SU-DHL-6 (cell line): ENCODE data around the gene CLCN7.

Experiments
- H2AFZ ChIP-seq: fragments of 200-600 bp; sonication (generic); 2 replicates; pipeline ENCODE4 v1.6.1; 2014; ENCODE audit warnings: low read depth, mild to moderate bottlenecking, moderate library complexity, mixed read lengths, antibody characterized with exemption, low read length; ENCODE audit not compliant: severe bottlenecking
- H3F3A ChIP-seq: fragments of 200-600 bp; shearing (Covaris generic); 2 replicates; pipeline ENCODE4 v1.6.0; 2016; ENCODE audit warnings: antibody characterized with exemption, mild to moderate bottlenecking; ENCODE audit not compliant: insufficient read depth
- H3K27ac ChIP-seq: fragments of 200-600 bp; sonication (generic); 2 replicates; pipeline ENCODE4 v1.5.1; 2016; ENCODE audit warnings: low read depth, mild to moderate bottlenecking, low read length, moderate library complexity, mixed read lengths
- H3K27me3 ChIP-seq: fragments of 200-600 bp; sonication (generic), shearing (Covaris generic); 2 replicates; pipeline ENCODE4 v1.6.0; 2014; ENCODE audit warnings: mild to moderate bottlenecking, low read length
- H3K36me3 ChIP-seq: fragments of 200-600 bp; sonication (generic); 2 replicates; pipeline ENCODE4 v1.6.1; 2014; ENCODE audit warnings: mild to moderate bottlenecking, low read length, mixed read lengths
- H3K4me2 ChIP-seq: fragments of 300-600, 200-600 bp; shearing (Covaris generic), sonication (generic); 2 replicates; pipeline ENCODE4 v1.6.0; 2014; ENCODE audit warnings: low read length, low read depth, mild to moderate bottlenecking; ENCODE audit not compliant: poor library complexity, severe bottlenecking
- H3K4me3 ChIP-seq: fragments of 200-600 bp; sonication (generic); 2 replicates; pipeline ENCODE4 v1.5.1; 2014; ENCODE audit warnings: antibody characterized with exemption, low read length, mild to moderate bottlenecking, mixed read lengths; ENCODE audit not compliant: insufficient read depth, poor library complexity, severe bottlenecking
- H3K79me2 ChIP-seq: fragments of 200-600 bp; sonication (generic); 2 replicates; pipeline ENCODE4 v1.6.1; 2014; ENCODE audit warnings: mild to moderate bottlenecking, low read length, moderate library complexity; ENCODE audit not compliant: insufficient read depth
- H3K9ac ChIP-seq: fragments of 200-600 bp; sonication (generic); 2 replicates; pipeline ENCODE4 v1.7.0; 2014; ENCODE audit warnings: mild to moderate bottlenecking, low read length
- H3K9me2 ChIP-seq: fragments of 200-600 bp; sonication (generic); replicated peaks from 2 replicates; pipeline ENCODE4 v1.6.1; 2014; ENCODE audit warnings: low read length; ENCODE audit not compliant: insufficient read depth
- H3K9me3 ChIP-seq: fragments of 200-600 bp; sonication (generic); 2 replicates; pipeline ENCODE4 v1.6.1; 2014; ENCODE audit warnings: low read length, mixed read lengths; ENCODE audit not compliant: insufficient read depth
- H4K20me1 ChIP-seq: fragments of 200-600 bp; sonication (generic); 2 replicates; pipeline ENCODE4 v1.6.1; 2014; ENCODE audit warnings: low read depth, mild to moderate bottlenecking, antibody characterized with exemption, low read length, moderate library complexity, mixed read lengths
- CTCF ChIP-seq: fragments of 200-600 bp; sonication (generic); IDR thresholded peaks from one replicate; pipeline ENCODE4 v1.5.1; 2017; ENCODE audit warnings: antibody characterized with exemption, mild to moderate bottlenecking, low read length, moderate library complexity; ENCODE audit not compliant: insufficient read depth, poor library complexity, severe bottlenecking
- EZH2phosphoT487 ChIP-seq: fragments of 200-600 bp; sonication (generic), shearing (Covaris generic); conservative IDR thresholded peaks from 2 replicates; pipeline ENCODE4 v1.6.1; 2018; ENCODE audit warnings: mild to moderate bottlenecking, antibody characterized with exemption, low read length, moderate library complexity, mixed read lengths

The CLCN7 gene

GRCh38 chr16:1414532-1415260 lies 60.1 kb downstream of the CLCN7 start, which contains the start of gene UNKL:
Gene UNKL (minus strand): TSS chr16:1414704. CDS start chr16:1414691, 13 bp downstream.
- Histone ChIP-seq H3K27ac (peak within 1 kb of the TSS; percentile 43), H3K27me3 (no peaks in the 10 kb centered on the region), H3K9me2 (no peaks in the 10 kb centered on the region), H3K9ac (peak within 1 kb of the TSS; percentile 86), H3K4me2 (peak within 1 kb of the TSS; percentile 66), H2AFZ (peak within 1 kb of the TSS; percentile 65), H3K79me2 (peaks cover 15% of the 10 kb centered on the region), H3K9me3 (no peaks in the 10 kb centered on the region), H4K20me1 (no peaks in the 10 kb centered on the region), H3K36me3 (no peaks in the 10 kb centered on the region), H3F3A (peaks cover 19% of the 10 kb centered on the region), H3K4me3 (peak within 1 kb of the TSS; percentile 80)
- no peak for TF ChIP-seq EZH2phosphoT487
- TF ChIP-seq CTCF, result no peak

GRCh38 chr16:1413684-1414531 lies 60.9 kb downstream of the CLCN7 start:
- Histone ChIP-seq H3K9me2 (no peaks in the 10 kb centered on the region), H3K27me3 (no peaks in the 10 kb centered on the region), H3K4me2 (peak overlapping the region; percentile 66), H3K9ac (peak overlapping the region; percentile 86), H3K9me3 (no peaks in the 10 kb centered on the region), H3K27ac (peak overlapping the region; percentile 43), H4K20me1 (no peaks in the 10 kb centered on the region), H3K4me3 (peak overlapping the region; percentile 80), H2AFZ (peak overlapping the region; percentile 65), H3K36me3 (no peaks in the 10 kb centered on the region), H3K79me2 (0 out of 2 replicates have a peak, but pooled peaks cover 7% of the 10 kb centered on the region), H3F3A (peaks cover 19% of the 10 kb centered on the region)
- TF ChIP-seq CTCF, result peak; percentile 46
- TF ChIP-seq EZH2phosphoT487, result no peak

GRCh38 chr16:1412847-1413246 lies 62.0 kb downstream of the CLCN7 start:
- peaks cover 1% of the 10 kb centered on the region; the same call in 1 of the 2 replicates for H3K79me2 ChIP-seq
- no peaks in the 10 kb centered on the region for H3K36me3 ChIP-seq
- H3K27ac ChIP-seq, result no peak overlapping the region
- H3K9me3 ChIP-seq, result no peaks in the 10 kb centered on the region
- H3K27me3 ChIP-seq, result no peaks in the 10 kb centered on the region
- no peak overlapping the region for H3K4me2 ChIP-seq
- H3K4me3 ChIP-seq, result no peak overlapping the region
- no peak overlapping the region for H2AFZ ChIP-seq
- H4K20me1 ChIP-seq, result no peaks in the 10 kb centered on the region
- H3F3A ChIP-seq, result peaks cover 19% of the 10 kb centered on the region
- no peak overlapping the region for H3K9ac ChIP-seq
- TF ChIP-seq EZH2phosphoT487 (no peak), CTCF (no peak)
- H3K9me2 ChIP-seq, result no peaks in the 10 kb centered on the region
